ENCODE data around the gene C19orf47.

C19orf47 gene

GRCh38 chr19:40342644-40343311, 5.4 kb downstream of the C19orf47 start:
- no peaks in the 10 kb centered on the region; the same call in 1 of the 2 replicates for H4K20me1 ChIP-seq (ENCODE audit: low read depth, low read length)
- H3K9me2 ChIP-seq (replicated peaks; ENCODE audit: insufficient read depth, low read length) = no peaks in the 10 kb centered on the region
- no peak for TF ChIP-seq EZH2phosphoT487 (conservative IDR thresholded peaks at IDR 0.05; ENCODE audit: low read length)
- no peak for TF ChIP-seq CTCF (IDR thresholded peaks at IDR 0.05; ENCODE audit: insufficient read depth, low read length, poor library complexity, severe bottlenecking)
- no peaks in the 10 kb centered on the region for H3K27me3 ChIP-seq (ENCODE audit: low read length)
- H3K4me3 ChIP-seq (ENCODE audit: insufficient read depth, low read length, poor library complexity, severe bottlenecking) = no peak overlapping the region
- H3F3A ChIP-seq (ENCODE audit: insufficient read depth) = no peaks in the 10 kb centered on the region
- no peaks in the 10 kb centered on the region for H3K9me3 ChIP-seq (ENCODE audit: insufficient read depth, low read length)
- H3K9ac ChIP-seq (ENCODE audit: low read length) = no peak overlapping the region
- no peak overlapping the region for H2AFZ ChIP-seq (ENCODE audit: low read depth, low read length, severe bottlenecking)
- H3K4me2 ChIP-seq (ENCODE audit: low read depth, low read length, poor library complexity, severe bottlenecking) = no peak overlapping the region
- H3K27ac ChIP-seq (ENCODE audit: low read depth, low read length) = no peak overlapping the region
- H3K79me2 ChIP-seq (ENCODE audit: insufficient read depth, low read length) = peaks cover 26% of the 10 kb centered on the region
- H3K36me3 ChIP-seq (ENCODE audit: low read length) = no peaks in the 10 kb centered on the region

GRCh38 chr19:40341601-40342482, 6.4 kb downstream of the C19orf47 start:
- no peak overlapping the region for H3K27ac ChIP-seq (ENCODE audit: low read depth, low read length)
- no peak overlapping the region for H3K9ac ChIP-seq (ENCODE audit: low read length)

GRCh38 chr19:40339018-40339728, 9.0 kb downstream of the C19orf47 start:
- no peak overlapping the region for H3K27ac ChIP-seq (ENCODE audit: low read depth, low read length)
- H3K4me3 ChIP-seq (ENCODE audit: insufficient read depth, low read length, poor library complexity, severe bottlenecking) = no peak overlapping the region
- no peaks in the 10 kb centered on the region for H3K9me3 ChIP-seq (ENCODE audit: insufficient read depth, low read length)
- no peak overlapping the region for H2AFZ ChIP-seq (ENCODE audit: low read depth, low read length, severe bottlenecking)
- no peaks in the 10 kb centered on the region for H3K9me2 ChIP-seq (replicated peaks; ENCODE audit: insufficient read depth, low read length)
- peaks cover 12% of the 10 kb centered on the region; the same call in 1 of the 2 replicates for H3K79me2 ChIP-seq (ENCODE audit: insufficient read depth, low read length)
- TF ChIP-seq EZH2phosphoT487 (conservative IDR thresholded peaks at IDR 0.05; ENCODE audit: low read length) = no peak
- no peak for TF ChIP-seq CTCF (IDR thresholded peaks at IDR 0.05; ENCODE audit: insufficient read depth, low read length, poor library complexity, severe bottlenecking)
- H4K20me1 ChIP-seq (ENCODE audit: low read depth, low read length) = no peaks in the 10 kb centered on the region; the same call in 1 of the 2 replicates
- H3K27me3 ChIP-seq (ENCODE audit: low read length) = no peaks in the 10 kb centered on the region
- no peak overlapping the region for H3K4me2 ChIP-seq (ENCODE audit: low read depth, low read length, poor library complexity, severe bottlenecking)
- no peaks in the 10 kb centered on the region for H3K36me3 ChIP-seq (ENCODE audit: low read length)
- no peaks in the 10 kb centered on the region for H3F3A ChIP-seq (ENCODE audit: insufficient read depth)
- H3K9ac ChIP-seq (ENCODE audit: low read length) = no peak overlapping the region

More at GRCh38 chr19:40341601-40342482, 6.4 kb downstream of the C19orf47 start:
- H3K9me3 ChIP-seq (ENCODE audit: insufficient read depth, low read length) = no peaks in the 10 kb centered on the region
- H4K20me1 ChIP-seq (ENCODE audit: low read depth, low read length) = no peaks in the 10 kb centered on the region; the same call in 1 of the 2 replicates
- H3F3A ChIP-seq (ENCODE audit: insufficient read depth) = no peaks in the 10 kb centered on the region
- no peaks in the 10 kb centered on the region for H3K36me3 ChIP-seq (ENCODE audit: low read length)
- no peaks in the 10 kb centered on the region for H3K9me2 ChIP-seq (replicated peaks; ENCODE audit: insufficient read depth, low read length)
- H3K79me2 ChIP-seq (ENCODE audit: insufficient read depth, low read length) = peaks cover 23% of the 10 kb centered on the region
- H2AFZ ChIP-seq (ENCODE audit: low read depth, low read length, severe bottlenecking) = no peak overlapping the region
- no peak for TF ChIP-seq EZH2phosphoT487 (conservative IDR thresholded peaks at IDR 0.05; ENCODE audit: low read length)
- TF ChIP-seq CTCF (IDR thresholded peaks at IDR 0.05; ENCODE audit: insufficient read depth, low read length, poor library complexity, severe bottlenecking) = no peak
- H3K4me3 ChIP-seq (ENCODE audit: insufficient read depth, low read length, poor library complexity, severe bottlenecking) = no peak overlapping the region
- no peak overlapping the region for H3K4me2 ChIP-seq (ENCODE audit: low read depth, low read length, poor library complexity, severe bottlenecking)
- H3K27me3 ChIP-seq (ENCODE audit: low read length) = no peaks in the 10 kb centered on the region

All from SU-DHL-6 (cell line).